KBM-7 (cell line): ENCODE results near the gene HOXB1.
A peak's percentile ranks its signal among the peaks of the same experiment; 100 is the strongest.

Source experiments
- DNase-seq: peaks from one replicate; pipeline ENCODE4 v3.0.0-alpha.2; 2015
- in situ Hi-C: fragments of 300-500 bp; cut with MboI; formaldehyde crosslinking; loops from 2 replicates; pipeline ENCODE4 v1.14.3; 2020; ENCODE audit warnings: low sequenced_read_pairs, low pct_unique_long_range_greater_than_20kb, mixed read lengths

The HOXB1 gene

GRCh38 chr17:48556576-48557401, 26.0 kb upstream of the HOXB1 start:
- in situ Hi-C loops, result no loop called here
- DNase-seq, result no peak

GRCh38 chr17:48556229-48556575, 25.4 kb upstream of the HOXB1 start:
- in situ Hi-C loops, result no loop called here
- DNase-seq, result no peak

GRCh38 chr17:48555258-48556228, 24.7 kb upstream of the HOXB1 start:
- in situ Hi-C loops, result no loop called here
- no peak for DNase-seq

- no peak for DNase-seq
- in situ Hi-C loops, result no loop called here
Measured at GRCh38 chr17:48554412-48555257, 23.8 kb upstream of the HOXB1 start.

- in situ Hi-C loops, result no loop called here
- no peak for DNase-seq
Measured at GRCh38 chr17:48553826-48554225, 23.0 kb upstream of the HOXB1 start.

GRCh38 chr17:48553190-48553547, 22.4 kb upstream of the HOXB1 start:
- in situ Hi-C loops, result no loop called here
- no peak for DNase-seq

GRCh38 chr17:48552466-48553189, 21.8 kb upstream of the HOXB1 start:
- in situ Hi-C loops, result no loop called here
- no peak for DNase-seq

- DNase-seq, result no peak
- in situ Hi-C loops, result no loop called here
Measured at GRCh38 chr17:48551596-48552465, 21.0 kb upstream of the HOXB1 start.

GRCh38 chr17:48551214-48551555, 20.4 kb upstream of the HOXB1 start:
- DNase-seq, result no peak
- in situ Hi-C loops, result no loop called here

GRCh38 chr17:48550502-48551213, 19.8 kb upstream of the HOXB1 start:
- in situ Hi-C loops, result no loop called here
- no peak for DNase-seq

GRCh38 chr17:48549914-48550501, 19.2 kb upstream of the HOXB1 start:
- no peak for DNase-seq
- in situ Hi-C loops, result no loop called here

- in situ Hi-C loops, result no loop called here
- DNase-seq, result no peak
Measured at GRCh38 chr17:48549281-48549630, 18.4 kb upstream of the HOXB1 start.

GRCh38 chr17:48548523-48549280, 17.9 kb upstream of the HOXB1 start:
- DNase-seq, result no peak
- in situ Hi-C loops, result no loop called here

GRCh38 chr17:48547808-48548522, 17.2 kb upstream of the HOXB1 start:
- in situ Hi-C loops, result no loop called here
- DNase-seq, result no peak

GRCh38 chr17:48546924-48547807, 16.4 kb upstream of the HOXB1 start:
- in situ Hi-C loops, result no loop called here
- DNase-seq, result peak; percentile 90
